MCF 10A (cell line): Measurements from ENCODE around the gene TMEM17. TPM values are rescaled to one million over a fixed set of nuclear protein-coding genes. Genes with fewer than 3 reads are reported as not detected.

ENCODE experiments used
- BruUV-seq: library from RNA; stranded (reverse); fragments of 400-500 nt; replicated peaks from 2 replicates; lab custom pipeline; 2021; lab: Mats Ljungman, UMichigan
- CTCF ChIA-PET: fragments of 300-600 bp; sonication (Branson Sonifier 250); formaldehyde crosslinking; extraction: SDS; loops from one replicate; lab custom pipeline; 2021; ENCODE audit warnings: antibody characterized with exemption, inconsistent platforms; lab: Yijun Ruan, JAX
- POLR2A ChIA-PET: fragments of 300-600, 350-650 bp; sonication (Branson Sonifier 250); formaldehyde crosslinking; extraction: SDS; loops from one replicate; lab custom pipeline; 2020; ENCODE audit warnings: antibody characterized with exemption, inconsistent platforms; lab: Yijun Ruan, JAX
- DNase-seq: peaks from one replicate; pipeline ENCODE4 v3.0.0-alpha.2; 2018; ENCODE audit not compliant: unreplicated experiment
- H3K27ac Mint-ChIP-seq: one replicate; pipeline ENCODE4 v1.8.0; 2022; ENCODE audit warnings: mild to moderate bottlenecking, low read depth, mixed read lengths; ENCODE audit not compliant: unreplicated experiment
- H3K27me3 Mint-ChIP-seq: one replicate; pipeline ENCODE4 v1.8.0; 2022; ENCODE audit warnings: mixed read lengths; ENCODE audit not compliant: insufficient read depth, unreplicated experiment
- H3K36me3 Mint-ChIP-seq: one replicate; pipeline ENCODE4 v1.8.0; 2022; ENCODE audit warnings: mild to moderate bottlenecking, moderate library complexity, mixed read lengths; ENCODE audit not compliant: insufficient read depth, unreplicated experiment
- H3K4me1 Mint-ChIP-seq: one replicate; pipeline ENCODE4 v1.8.0; 2022; ENCODE audit warnings: mixed read lengths; ENCODE audit not compliant: insufficient read depth, unreplicated experiment
- H3K4me3 Mint-ChIP-seq: one replicate; pipeline ENCODE4 v1.8.0; 2022; ENCODE audit warnings: mild to moderate bottlenecking, moderate library complexity, mixed read lengths; ENCODE audit not compliant: unreplicated experiment
- H3K9me3 Mint-ChIP-seq: one replicate; pipeline ENCODE4 v1.8.0; 2022; ENCODE audit warnings: mixed read lengths; ENCODE audit not compliant: unreplicated experiment
- intact Hi-C: fragments of 100-400 bp; cut with micrococcal nuclease; formaldehyde crosslinking; loops from 2 replicates; pipeline ENCODE4 v1.14.1; 2022
- total RNA-seq: library from RNA; stranded (reverse); gene quantifications from 2 replicates; pipeline ENCODE4 v1.2.3, GENCODE V29; 2022
- TF ChIP-seq, protein P1 (sequence below): fragments of 200-600 bp; IDR thresholded peaks from one replicate; pipeline ENCODE4 v1.8.0; 2022; ENCODE audit warnings: antibody characterized with exemption, mild to moderate bottlenecking; ENCODE audit not compliant: unreplicated experiment

Gene TMEM17
- total RNA-seq, 1 experiment from 2014 or later = 2.6 TPM

DNA sequence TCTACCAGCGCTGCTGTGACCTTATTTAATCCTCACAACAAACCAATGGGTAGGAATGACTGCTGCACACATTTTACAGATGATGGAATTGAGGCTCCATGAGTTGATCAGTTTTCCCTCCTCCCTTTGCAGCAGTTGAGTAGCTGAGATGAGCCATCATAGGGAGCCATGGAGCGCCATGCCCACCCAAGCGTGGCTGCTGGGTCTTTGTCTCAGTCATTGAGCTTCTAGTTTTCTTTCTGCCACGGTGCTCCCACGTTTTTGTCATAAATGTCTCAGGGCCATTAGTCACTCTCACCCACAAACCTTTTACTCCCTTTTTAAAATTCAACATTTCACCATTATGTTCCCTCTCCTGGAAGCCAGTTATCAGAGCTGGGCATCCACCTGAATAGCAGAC lies 45.8 kb downstream of the TMEM17 start:
- peaks cover 6% of the 10 kb centered on the region for H3K36me3 Mint-ChIP-seq
- H3K4me3 Mint-ChIP-seq = no peak overlapping the region
- no peaks in the 10 kb centered on the region for H3K4me1 Mint-ChIP-seq
- H3K27me3 Mint-ChIP-seq = no peaks in the 10 kb centered on the region
- no peak overlapping the region for H3K27ac Mint-ChIP-seq
- no peak for DNase-seq
- no peaks in the 10 kb centered on the region for H3K9me3 Mint-ChIP-seq
- intact Hi-C loops = no loop called here
- no TSS peak for BruUV-seq
- ChIA-PET CTCF (interaction anchor here (1.7 to 2.1 kb wide), 2 partner anchors 316 to 327 kb away, joined by 4 to 8 read pairs; no protein-coding TSS in a partner anchor), POLR2A (no interaction called here)
- TF ChIP-seq, protein P1, sequence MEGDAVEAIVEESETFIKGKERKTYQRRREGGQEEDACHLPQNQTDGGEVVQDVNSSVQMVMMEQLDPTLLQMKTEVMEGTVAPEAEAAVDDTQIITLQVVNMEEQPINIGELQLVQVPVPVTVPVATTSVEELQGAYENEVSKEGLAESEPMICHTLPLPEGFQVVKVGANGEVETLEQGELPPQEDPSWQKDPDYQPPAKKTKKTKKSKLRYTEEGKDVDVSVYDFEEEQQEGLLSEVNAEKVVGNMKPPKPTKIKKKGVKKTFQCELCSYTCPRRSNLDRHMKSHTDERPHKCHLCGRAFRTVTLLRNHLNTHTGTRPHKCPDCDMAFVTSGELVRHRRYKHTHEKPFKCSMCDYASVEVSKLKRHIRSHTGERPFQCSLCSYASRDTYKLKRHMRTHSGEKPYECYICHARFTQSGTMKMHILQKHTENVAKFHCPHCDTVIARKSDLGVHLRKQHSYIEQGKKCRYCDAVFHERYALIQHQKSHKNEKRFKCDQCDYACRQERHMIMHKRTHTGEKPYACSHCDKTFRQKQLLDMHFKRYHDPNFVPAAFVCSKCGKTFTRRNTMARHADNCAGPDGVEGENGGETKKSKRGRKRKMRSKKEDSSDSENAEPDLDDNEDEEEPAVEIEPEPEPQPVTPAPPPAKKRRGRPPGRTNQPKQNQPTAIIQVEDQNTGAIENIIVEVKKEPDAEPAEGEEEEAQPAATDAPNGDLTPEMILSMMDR = no peak

DNA sequence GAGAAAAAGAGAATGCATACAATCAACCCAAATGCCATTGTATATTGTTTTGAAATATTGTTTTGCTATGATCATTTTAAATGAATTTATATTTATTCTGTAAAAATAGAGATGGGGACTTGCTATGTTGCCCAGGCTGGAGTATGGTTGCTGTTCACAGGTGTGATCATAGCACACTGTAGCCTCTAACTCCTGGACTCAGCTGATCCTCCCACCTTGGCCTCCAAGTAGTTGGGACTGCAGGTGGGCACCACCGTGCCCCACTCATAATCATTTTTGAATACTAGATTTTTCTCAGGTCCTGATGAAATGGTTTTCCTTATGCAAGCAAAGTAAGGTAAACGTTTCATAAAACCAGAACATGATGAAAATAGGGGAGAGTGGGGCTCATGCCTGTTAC lies 46.3 kb downstream of the TMEM17 start:
- CTCF ChIA-PET = interaction anchor here (1.7 to 9.7 kb wide), 2 partner anchors 313 to 327 kb away, joined by 4 to 266 read pairs; no protein-coding TSS in a partner anchor
- H3K4me1 Mint-ChIP-seq = no peaks in the 10 kb centered on the region
- H3K27me3 Mint-ChIP-seq = no peaks in the 10 kb centered on the region
- DNase-seq = no peak
- no TSS peak for BruUV-seq
- H3K36me3 Mint-ChIP-seq = peaks cover 6% of the 10 kb centered on the region
- H3K27ac Mint-ChIP-seq = no peak overlapping the region
- H3K9me3 Mint-ChIP-seq = no peaks in the 10 kb centered on the region
- POLR2A ChIA-PET = interaction anchor here (0.9 kb wide), 1 partner anchor 47 kb away, joined by 5 read pairs; the partner anchor contains the start of gene TMEM17
- TF ChIP-seq, protein P1 = no peak
- no peak overlapping the region for H3K4me3 Mint-ChIP-seq
- intact Hi-C loops = loop anchor here (10.0 kb wide), 1 partner anchor 565 kb away; no protein-coding TSS in a partner anchor

DNA sequence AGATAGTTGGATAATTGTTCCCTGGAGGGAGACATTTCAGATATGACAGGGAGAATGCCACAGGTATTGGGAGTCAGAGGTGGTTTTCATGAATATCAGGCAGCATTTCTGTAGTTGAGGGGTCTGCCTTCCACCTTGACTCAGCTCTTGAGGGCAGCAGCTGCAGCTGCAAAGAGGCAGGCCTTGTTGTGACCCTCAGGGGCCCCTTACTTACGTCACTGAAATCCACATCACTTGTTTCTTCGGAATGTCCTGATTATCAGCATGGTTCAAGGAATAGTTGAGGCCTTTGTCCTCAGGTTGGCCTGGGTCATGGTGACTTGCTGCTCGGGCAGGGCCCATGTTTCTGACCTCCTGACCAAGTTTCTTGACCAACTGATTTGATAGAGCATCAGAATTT lies 46.9 kb downstream of the TMEM17 start:
- no peak overlapping the region for H3K27ac Mint-ChIP-seq
- intact Hi-C loops = loop anchor here (10.0 kb wide), 1 partner anchor 566 kb away; no protein-coding TSS in a partner anchor
- no TSS peak for BruUV-seq
- CTCF ChIA-PET = interaction anchor here (1.7 to 9.7 kb wide), 2 partner anchors 314 to 328 kb away, joined by 4 to 266 read pairs; no protein-coding TSS in a partner anchor
- no peaks in the 10 kb centered on the region for H3K4me1 Mint-ChIP-seq
- POLR2A ChIA-PET = interaction anchor here (0.6 to 0.9 kb wide), 2 partner anchors 47 to 205 kb away, joined by 3 to 5 read pairs; partner anchors contain the start of gene TMEM17
- TF ChIP-seq, protein P1 = no peak
- H3K4me3 Mint-ChIP-seq = no peak overlapping the region
- DNase-seq = no peak
- H3K27me3 Mint-ChIP-seq = no peaks in the 10 kb centered on the region
- peaks cover 6% of the 10 kb centered on the region for H3K36me3 Mint-ChIP-seq
- no peaks in the 10 kb centered on the region for H3K9me3 Mint-ChIP-seq

DNA sequence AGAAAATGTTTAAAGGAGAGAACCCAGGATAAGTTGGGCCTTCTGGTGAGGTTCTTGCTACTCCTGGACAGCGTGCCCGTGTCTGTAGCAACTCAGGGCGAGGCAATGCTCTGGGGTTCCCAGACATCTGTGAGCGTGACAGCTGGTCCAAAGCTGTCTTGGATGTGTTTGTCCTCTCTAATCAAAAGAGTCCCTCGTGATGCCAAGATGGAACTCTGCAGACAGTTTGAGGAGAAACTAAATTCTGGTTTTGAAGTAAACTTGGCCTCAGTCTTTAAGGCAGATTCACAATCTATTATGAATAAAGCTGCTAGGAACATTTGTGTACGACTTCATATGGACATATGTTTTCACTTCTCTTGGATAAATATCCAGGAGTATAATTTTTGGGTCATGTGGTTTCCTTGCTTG lies 47.3 kb downstream of the TMEM17 start:
- ChIA-PET CTCF (interaction anchor here (1.5 to 9.7 kb wide), 5 partner anchors 15 to 328 kb away, joined by 4 to 266 read pairs (median 15); no protein-coding TSS in a partner anchor), POLR2A (interaction anchor here (0.6 to 3.0 kb wide), 3 partner anchors 48 to 317 kb away, joined by 3 to 29 read pairs (median 5); partner anchors contain the start of gene TMEM17)
- no peaks in the 10 kb centered on the region for H3K9me3 Mint-ChIP-seq
- BruUV-seq = no TSS peak
- H3K36me3 Mint-ChIP-seq = peaks cover 6% of the 10 kb centered on the region
- H3K4me1 Mint-ChIP-seq = peaks cover 2% of the 10 kb centered on the region
- H3K4me3 Mint-ChIP-seq = no peak overlapping the region
- intact Hi-C loops = loop anchor here (10.0 kb wide), 1 partner anchor 566 kb away; no protein-coding TSS in a partner anchor
- H3K27ac Mint-ChIP-seq = no peak overlapping the region
- TF ChIP-seq, protein P1 = no peak
- H3K27me3 Mint-ChIP-seq = no peaks in the 10 kb centered on the region
- DNase-seq = no peak
